Hair follicle dermal papilla cell (primary cell): Measurements from ENCODE around the gene FXYD1. TPM values are rescaled to one million over a fixed set of nuclear protein-coding genes. Genes with fewer than 3 reads are reported as not detected.

Experiments
- small RNA-seq: library from RNA; depleted of rRNA; stranded (forward); fragments of <200 nt; gene quantifications from one replicate; pipeline ENCODE3, GENCODE V24; 2012
- total RNA-seq: library from RNA; depleted of rRNA; stranded (reverse); fragments of >200 nt; gene quantifications from 2 replicates; pipeline ENCODE4 v1.2.3, GENCODE V29; 2012

Gene FXYD1
- 0.73 and 2.1 TPM in 2 replicates for total RNA-seq

GRCh38 chr19:35138305-35138892 is at the start of gene FXYD1:
Gene FXYD1, plus strand, starts transcription at chr19:35138824. Its CDS starts 1,256 bp downstream, at chr19:35140080.

GRCh38 chr19:35115177-35115951 is 23.3 kb upstream of the FXYD1 start, which contains the start of gene FXYD3:
Gene FXYD3, plus strand, starts transcription at chr19:35115823. Its CDS starts 3,554 bp downstream, at chr19:35119377.

GRCh38 chr19:35134601-35135242 is 3.9 kb upstream of the FXYD1 start, which contains the start of gene LGI4:
Gene LGI4, minus strand, starts transcription at chr19:35135059. Its CDS starts 379 bp downstream, at chr19:35134680.

GRCh38 chr19:35143231-35143715 is 4.6 kb downstream of the FXYD1 start, which contains the start of gene FXYD7:
Gene FXYD7, plus strand, starts transcription at chr19:35143255. Its CDS starts 79 bp downstream, at chr19:35143334.

GRCh38 chr19:35154525-35155406 is 16.1 kb downstream of the FXYD1 start, which contains the start of gene FXYD5:
Gene FXYD5, plus strand, starts transcription at chr19:35154735. Its CDS starts 816 bp downstream, at chr19:35155551.

Small RNA genes lying within 50 kb of the gene (small RNA-seq; reads per million reads assigned to genes)
- gene AC020907.2, result not detected

Other genes starting within 250 kb of the FXYD1 start
- 1.7 and 2.6 TPM in 2 replicates for gene ZNF30, start 211.9 kb upstream of the FXYD1 start, total RNA-seq
- 3.4 and 5.2 TPM in 2 replicates for gene ZNF792, start 174.6 kb upstream of the FXYD1 start, total RNA-seq
- 25.6 and 27.1 TPM in 2 replicates for gene GRAMD1A, start 138.5 kb upstream of the FXYD1 start, total RNA-seq
- 3.1 and 3.4 TPM in 2 replicates for gene SCN1B, start 108.4 kb upstream of the FXYD1 start, total RNA-seq
- gene HPN, start 97.1 kb upstream of the FXYD1 start, total RNA-seq, result not detected in 2 replicates
- not detected in 2 replicates for gene FXYD3, start 23.0 kb upstream of the FXYD1 start, total RNA-seq
- gene LGI4, start 3.8 kb upstream of the FXYD1 start, total RNA-seq, result 1.2 and 1.3 TPM in 2 replicates
- not detected in 2 replicates for gene FXYD7, start 4.4 kb downstream of the FXYD1 start, total RNA-seq
- 53.2 and 73.8 TPM in 2 replicates for gene FXYD5, start 15.9 kb downstream of the FXYD1 start, total RNA-seq
- gene FAM187B, start 89.9 kb downstream of the FXYD1 start, total RNA-seq, result not detected in 2 replicates
- gene LSR, start 110.2 kb downstream of the FXYD1 start, total RNA-seq, result 0.36 and 0.49 TPM in 2 replicates
- 64.4 and 64.5 TPM in 2 replicates for gene USF2, start 130.1 kb downstream of the FXYD1 start, total RNA-seq
- gene HAMP, start 143.7 kb downstream of the FXYD1 start, total RNA-seq, result under 0.01 TPM in 1 of 2 replicates, not detected in the other
- not detected in 2 replicates for gene MAG, start 153.3 kb downstream of the FXYD1 start, total RNA-seq
- not detected in 2 replicates for gene CD22, start 190.4 kb downstream of the FXYD1 start, total RNA-seq
- gene FFAR1, start 209.1 kb downstream of the FXYD1 start, total RNA-seq, result not detected in 2 replicates
- not detected in 2 replicates for gene FFAR3, start 219.6 kb downstream of the FXYD1 start, total RNA-seq
- gene GPR42, start 232.2 kb downstream of the FXYD1 start, total RNA-seq, result not detected in 2 replicates